Mesenchymal stem cell (in vitro differentiated cells and primary cell): ENCODE results near the gene DLGAP3.

Source experiments
- DNase-seq: peaks from one replicate; pipeline ENCODE4 v3.0.0-alpha.2; 2013
- H2AFZ ChIP-seq: one replicate; pipeline ENCODE4 v1.6.1; 2013; ENCODE audit warnings: low read depth, mild to moderate bottlenecking, control low read depth, inconsistent platforms, low read length, moderate library complexity
- H2AK5ac ChIP-seq: 2 replicates; pipeline ENCODE4 v1.6.1; 2013; ENCODE audit warnings: low read length, moderate library complexity, mild to moderate bottlenecking, inconsistent platforms; ENCODE audit not compliant: severe bottlenecking
- H2BK120ac ChIP-seq: one replicate; pipeline ENCODE4 v1.6.1; 2013; ENCODE audit warnings: low read depth, mild to moderate bottlenecking, inconsistent platforms, low read length, moderate library complexity
- H2BK12ac ChIP-seq, 2 experiments: one replicate each; pipeline ENCODE4 v1.6.1; 2013; ENCODE audit warnings: inconsistent platforms in 2 of 2, low read length in 2 of 2, mild to moderate bottlenecking in 2 of 2, moderate library complexity in 2 of 2, control low read depth in 1 of 2
- H2BK15ac ChIP-seq: one replicate; pipeline ENCODE4 v1.6.1; 2013; ENCODE audit warnings: mild to moderate bottlenecking, low read depth, inconsistent platforms; ENCODE audit not compliant: poor library complexity, severe bottlenecking
- H2BK5ac ChIP-seq: 2 replicates; pipeline ENCODE4 v1.6.1; 2013; ENCODE audit warnings: low read depth, mild to moderate bottlenecking, low read length, control low read depth, inconsistent platforms; ENCODE audit not compliant: poor library complexity, severe bottlenecking
- H3K14ac ChIP-seq, 2 experiments: one replicate each; pipeline ENCODE4 v1.6.1; 2013; ENCODE audit warnings: inconsistent platforms in 2 of 2, low read length in 2 of 2, control low read depth in 1 of 2, mild to moderate bottlenecking in 1 of 2, moderate library complexity in 1 of 2
- H3K18ac ChIP-seq, 2 experiments: one replicate each; pipeline ENCODE4 v1.6.1; 2013; ENCODE audit warnings: inconsistent platforms in 2 of 2, low read length in 2 of 2, control low read depth in 1 of 2, low read depth in 1 of 2, mild to moderate bottlenecking in 1 of 2
- H3K23ac ChIP-seq, 2 experiments: one replicate each; pipeline ENCODE4 v1.6.1; 2013; ENCODE audit warnings: inconsistent platforms in 2 of 2, low read length in 2 of 2, mild to moderate bottlenecking in 2 of 2, moderate library complexity in 2 of 2, control low read depth in 1 of 2
- H3K27ac ChIP-seq: 2 replicates; pipeline ENCODE4 v1.5.1; 2013; ENCODE audit warnings: mild to moderate bottlenecking, moderate library complexity, low read length, control low read depth, inconsistent platforms; ENCODE audit not compliant: poor library complexity, severe bottlenecking
- H3K27me3 ChIP-seq, 2 experiments: 2 replicates each; pipeline versions ENCODE4 v1.6.1 to v1.7.0; 2013; ENCODE audit warnings: low read length in 2 of 2, mild to moderate bottlenecking in 2 of 2, moderate library complexity in 2 of 2, control low read depth in 1 of 2, inconsistent platforms in 1 of 2; ENCODE audit not compliant: control insufficient read depth in 1 of 2, insufficient read depth in 1 of 2
- H3K36me3 ChIP-seq, 2 experiments: 2 replicates each; pipeline versions ENCODE4 v1.6.1 to v1.7.0; 2013; ENCODE audit warnings: low read length in 2 of 2, control low read depth in 1 of 2, inconsistent platforms in 1 of 2, low read depth in 1 of 2, mild to moderate bottlenecking in 1 of 2; ENCODE audit not compliant: insufficient read depth in 2 of 2, control insufficient read depth in 1 of 2
- H3K4ac ChIP-seq, 2 experiments: one replicate each; pipeline ENCODE4 v1.6.1; 2013; ENCODE audit warnings: inconsistent platforms in 2 of 2, low read length in 2 of 2, mild to moderate bottlenecking in 2 of 2, moderate library complexity in 2 of 2, control low read depth in 1 of 2, low read depth in 1 of 2
- H3K4me1 ChIP-seq: 2 replicates; pipeline ENCODE4 v1.6.1; 2013; ENCODE audit warnings: low read depth, low read length, control low read depth; ENCODE audit not compliant: control insufficient read depth, insufficient read depth
- H3K4me2 ChIP-seq: 2 replicates; pipeline ENCODE4 v1.6.1; 2013; ENCODE audit warnings: low read length, mild to moderate bottlenecking, inconsistent platforms; ENCODE audit not compliant: poor library complexity, severe bottlenecking
- H3K4me3 ChIP-seq, 2 experiments: 2 replicates each; pipeline versions ENCODE4 v1.5.1 to v1.7.0; 2013; ENCODE audit warnings: low read length in 2 of 2, mild to moderate bottlenecking in 2 of 2, control low read depth in 1 of 2, low read depth in 1 of 2; ENCODE audit not compliant: insufficient read depth in 1 of 2
- H3K79me1 ChIP-seq: replicated peaks from 2 replicates; pipeline ENCODE4 v1.6.1; 2013; ENCODE audit warnings: mild to moderate bottlenecking, control low read depth, low read length, inconsistent platforms; ENCODE audit not compliant: poor library complexity, severe bottlenecking
- H3K9ac ChIP-seq: 2 replicates; pipeline ENCODE4 v1.7.0; 2013; ENCODE audit warnings: mild to moderate bottlenecking, low read length, moderate library complexity
- H3K9me3 ChIP-seq: 2 replicates; pipeline ENCODE4 v1.7.0; 2013; ENCODE audit warnings: mild to moderate bottlenecking, low read length; ENCODE audit not compliant: control insufficient read depth
- H4K8ac ChIP-seq: one replicate; pipeline ENCODE4 v1.6.1; 2013; ENCODE audit warnings: inconsistent platforms, mild to moderate bottlenecking, low read length, moderate library complexity
- H4K91ac ChIP-seq: one replicate; pipeline ENCODE4 v1.6.1; 2013; ENCODE audit warnings: mild to moderate bottlenecking, low read length, inconsistent platforms
- WGBS: methylation state at CpG from one replicate; pipeline ENCODE4 v1.1.7; 2013; ENCODE audit warnings: mixed read lengths; 5-methylcytosine and 5-hydroxymethylcytosine counted together

The DLGAP3 gene

DNA sequence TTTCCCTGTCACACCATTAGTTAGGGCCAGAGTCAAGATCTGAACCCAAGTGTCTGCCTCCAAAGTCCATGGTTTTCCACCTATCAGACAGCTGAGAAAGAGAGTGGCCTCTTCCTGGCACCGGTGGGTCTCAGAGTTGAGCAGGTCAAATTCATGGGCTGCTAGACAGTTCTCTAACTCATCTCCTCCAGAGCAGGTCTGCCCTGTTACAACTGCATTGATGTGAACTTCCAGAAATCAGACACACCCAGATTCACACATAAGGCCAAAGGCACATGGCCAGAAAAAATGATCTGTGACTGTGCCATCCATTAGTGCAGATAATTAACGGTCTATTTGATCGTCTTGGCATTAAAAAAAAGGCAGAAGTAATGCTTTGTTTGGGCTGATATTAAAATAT lies 87.4 kb downstream of the DLGAP3 start:
- no peak overlapping the region for H3K27ac ChIP-seq
- H3K4me2 ChIP-seq: no peak overlapping the region
- no peak overlapping the region for H4K91ac ChIP-seq
- H3K4me1 ChIP-seq: peaks cover 2% of the 10 kb centered on the region
- no peak overlapping the region for H3K23ac ChIP-seq
- peaks cover 0 to 1% of the 10 kb centered on the region in 2 experiments for H3K36me3 ChIP-seq
- H2BK15ac ChIP-seq: no peak overlapping the region
- no peak for DNase-seq
- WGBS: 82% methylated on average over 1 of the region's 3 CpGs
- peaks cover 13% of the 10 kb centered on the region for H3K79me1 ChIP-seq
- H3K27me3 ChIP-seq: no peaks in the 10 kb centered on the region
- H3K18ac ChIP-seq: no peak overlapping the region
- no peak overlapping the region for H4K8ac ChIP-seq
- H3K9me3 ChIP-seq: no peaks in the 10 kb centered on the region
- H3K9ac ChIP-seq: no peak overlapping the region
- H2AFZ ChIP-seq: no peak overlapping the region
- no peak overlapping the region for H2AK5ac ChIP-seq
- H2BK120ac ChIP-seq: no peak overlapping the region
- H3K4ac ChIP-seq: no peak overlapping the region
- H2BK5ac ChIP-seq: no peak overlapping the region
- no peak overlapping the region for H3K4me3 ChIP-seq
- H3K14ac ChIP-seq: no peak overlapping the region
- no peak overlapping the region for H2BK12ac ChIP-seq

DNA sequence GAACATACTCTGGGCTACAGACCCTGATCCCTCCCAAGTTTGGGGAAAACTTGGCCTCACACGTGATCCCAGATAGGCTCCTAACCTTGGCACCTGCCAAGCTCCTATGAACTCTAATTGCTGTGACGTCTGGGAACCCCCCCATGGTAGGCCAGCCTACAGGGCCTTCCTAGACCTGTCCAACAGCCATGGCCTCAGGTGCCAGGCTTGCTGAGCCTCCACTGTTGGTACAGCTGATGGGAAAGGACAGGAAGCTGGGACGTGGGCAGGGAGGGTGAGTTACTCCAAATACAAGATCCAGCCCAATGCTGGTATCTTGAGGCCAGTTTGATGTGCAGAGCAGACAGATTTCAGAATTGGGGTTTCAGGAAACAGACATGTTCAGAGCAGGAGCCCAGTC lies 89.0 kb downstream of the DLGAP3 start:
- Histone ChIP-seq H2BK120ac (no peak overlapping the region), H3K4me2 (no peak overlapping the region), H3K23ac (no peak overlapping the region), H3K4ac (no peak overlapping the region), H3K4me3 (no peak overlapping the region), H4K8ac (no peak overlapping the region), H3K36me3 (no peaks in the 10 kb centered on the region), H3K18ac (no peak overlapping the region), H3K27ac (no peak overlapping the region), H4K91ac (no peak overlapping the region), H2AK5ac (no peak overlapping the region), H2AFZ (no peak overlapping the region), H2BK12ac (no peak overlapping the region), H3K4me1 (peaks cover 10% of the 10 kb centered on the region), H2BK15ac (no peak overlapping the region), H2BK5ac (no peak overlapping the region), H3K79me1 (peaks cover 8% of the 10 kb centered on the region), H3K14ac (no peak overlapping the region), H3K9ac (no peak overlapping the region), H3K9me3 (no peaks in the 10 kb centered on the region), H3K27me3 (no peaks in the 10 kb centered on the region)
- no peak for DNase-seq
- WGBS: 78% methylated on average over 3 of the region's 3 CpGs

- Histone ChIP-seq H2AFZ (no peak overlapping the region), H2BK120ac (no peak overlapping the region), H2BK15ac (no peak overlapping the region), H3K36me3 (no peaks in the 10 kb centered on the region), H3K4me2 (no peak overlapping the region), H3K23ac (no peak overlapping the region), H2BK5ac (no peak overlapping the region), H2AK5ac (no peak overlapping the region), H3K27ac (no peak overlapping the region), H3K4me1 (peaks cover 10% of the 10 kb centered on the region), H4K91ac (no peak overlapping the region), H3K79me1 (peaks cover 4% of the 10 kb centered on the region), H3K18ac (no peak overlapping the region), H3K9ac (no peak overlapping the region), H2BK12ac (no peak overlapping the region), H3K4ac (no peak overlapping the region), H3K4me3 (no peak overlapping the region), H3K9me3 (no peaks in the 10 kb centered on the region), H4K8ac (no peak overlapping the region), H3K27me3 (no peaks in the 10 kb centered on the region), H3K14ac (no peak overlapping the region)
- 81% methylated on average over 14 of the region's 14 CpGs for WGBS
- DNase-seq: no peak
Observed at GRCh38 chr1:34839526-34840305, 89.7 kb downstream of the DLGAP3 start.

DNA sequence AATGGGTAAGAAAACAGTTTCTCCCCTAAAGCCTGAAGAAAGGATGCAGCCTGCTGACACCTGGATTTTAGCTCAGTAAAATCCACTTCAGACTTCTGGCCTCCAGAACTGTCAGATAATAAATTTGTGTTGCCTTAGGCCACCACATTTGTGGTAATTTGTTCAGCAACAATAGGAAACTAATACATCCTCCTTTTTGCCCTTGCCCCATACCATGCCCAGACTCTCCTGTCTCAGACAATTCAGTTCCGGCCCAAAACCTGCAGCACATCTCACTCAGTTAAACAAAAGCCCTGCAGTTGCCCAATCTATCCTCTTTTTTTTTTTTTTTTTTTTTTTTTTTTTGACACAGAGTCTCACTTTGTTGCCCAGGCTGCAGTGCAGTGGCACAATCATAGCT lies 95.7 kb downstream of the DLGAP3 start:
- no peak overlapping the region for H4K8ac ChIP-seq
- no peak overlapping the region for H2BK15ac ChIP-seq
- no peak overlapping the region for H3K9ac ChIP-seq
- DNase-seq: no peak
- H3K4ac ChIP-seq: no peak overlapping the region
- no peak overlapping the region for H3K27ac ChIP-seq
- no peaks in the 10 kb centered on the region for H3K79me1 ChIP-seq
- H2BK12ac ChIP-seq: no peak overlapping the region
- H3K4me2 ChIP-seq: no peak overlapping the region
- no peak overlapping the region for H3K18ac ChIP-seq
- H2AK5ac ChIP-seq: no peak overlapping the region
- H2BK5ac ChIP-seq: no peak overlapping the region
- H3K9me3 ChIP-seq: no peaks in the 10 kb centered on the region
- H3K36me3 ChIP-seq: peaks cover 0 to 4% of the 10 kb centered on the region in 2 experiments
- WGBS: 95% methylated on average over 1 of the region's 1 CpG
- H3K4me3 ChIP-seq: no peak overlapping the region
- H3K14ac ChIP-seq: no peak overlapping the region
- peaks cover 8% of the 10 kb centered on the region for H3K4me1 ChIP-seq
- no peak overlapping the region for H2AFZ ChIP-seq
- H4K91ac ChIP-seq: no peak overlapping the region
- no peak overlapping the region for H2BK120ac ChIP-seq
- no peaks in the 10 kb centered on the region for H3K27me3 ChIP-seq
- no peak overlapping the region for H3K23ac ChIP-seq
